Hindlimb muscle (tissue), 1 donor: ENCODE measurements around the gene IL1RN. TPM values are rescaled to one million over a fixed set of nuclear protein-coding genes. Genes with fewer than 3 reads are reported as not detected.

ENCODE experiments used
- DNase-seq: peaks from one replicate; pipeline ENCODE4 v3.0.0-alpha.2; 2013
- polyA plus RNA-seq: library from polyadenylated mRNA; unstranded; fragments of 120-200 nt; gene quantifications from one replicate; pipeline ENCODE4 v1.2.1, GENCODE V29; 2013; ENCODE audit not compliant: insufficient read length

The IL1RN gene
- polyA plus RNA-seq, 1 donor, result 1.9 TPM

- DNase-seq, result no peak
Measured at GRCh38 chr2:113129519-113130078, 2.2 kb downstream of the IL1RN start.

- no peak for DNase-seq
Measured at GRCh38 chr2:113131352-113132185, 4.2 kb downstream of the IL1RN start.

- DNase-seq, result no peak
Measured at GRCh38 chr2:113132414-113133021, 5.1 kb downstream of the IL1RN start.

GRCh38 chr2:113133704-113134598 lies 6.6 kb downstream of the IL1RN start:
- DNase-seq, result no peak

- DNase-seq, result no peak
Measured at GRCh38 chr2:113134717-113135116, 7.3 kb downstream of the IL1RN start.

GRCh38 chr2:113135317-113135716 lies 7.9 kb downstream of the IL1RN start:
- no peak for DNase-seq

GRCh38 chr2:113136828-113137775 lies 9.7 kb downstream of the IL1RN start:
- peak; percentile 18 for DNase-seq

GRCh38 chr2:113137827-113138226 lies 10.4 kb downstream of the IL1RN start:
- no peak for DNase-seq

- DNase-seq, result peak; percentile 53
Measured at GRCh38 chr2:113138428-113139322, 11.3 kb downstream of the IL1RN start.

GRCh38 chr2:113141451-113141850 lies 14.1 kb downstream of the IL1RN start:
- DNase-seq, result no peak

GRCh38 chr2:113142290-113142689 lies 14.9 kb downstream of the IL1RN start:
- no peak for DNase-seq

- no peak for DNase-seq
Measured at GRCh38 chr2:113144259-113144658, 16.9 kb downstream of the IL1RN start.

- no peak for DNase-seq
Measured at GRCh38 chr2:113148606-113149552, 21.5 kb downstream of the IL1RN start.

- DNase-seq, result no peak
Measured at GRCh38 chr2:113149553-113150257, 22.3 kb downstream of the IL1RN start.

- DNase-seq, result no peak
Measured at GRCh38 chr2:113150258-113150601, 22.8 kb downstream of the IL1RN start.

GRCh38 chr2:113155331-113155730 lies 27.9 kb downstream of the IL1RN start:
- DNase-seq, result no peak

- no peak for DNase-seq
Measured at GRCh38 chr2:113156278-113157117, 29.1 kb downstream of the IL1RN start.
